ENCODE results near the gene TMPRSS11E. TPM values are rescaled to one million over a fixed set of nuclear protein-coding genes. Genes with fewer than 3 reads are reported as not detected.

Gene TMPRSS11E
- total RNA-seq, result not detected in 2 replicates

GRCh38 chr4:68447201-68447600 is at the start of gene TMPRSS11E:
Gene TMPRSS11E (plus strand): TSS chr4:68447463. CDS start chr4:68447513, 50 bp downstream.

Other genes with a start within 250 kb of the TMPRSS11E start
- not detected in 2 replicates for gene TMPRSS11B, start 201.8 kb upstream of the TMPRSS11E start, total RNA-seq
- gene YTHDC1, start 97.4 kb upstream of the TMPRSS11E start, total RNA-seq, result 38.9 and 53.2 TPM in 2 replicates
- not detected in 2 replicates for gene UGT2B17, start 128.9 kb downstream of the TMPRSS11E start, total RNA-seq
- gene UGT2B15, start 223.2 kb downstream of the TMPRSS11E start, total RNA-seq, result not detected in 2 replicates